Fibroblast of the aortic adventitia (primary cell): ENCODE results near the gene FIGN. TPM values are rescaled to one million over a fixed set of nuclear protein-coding genes. Genes with fewer than 3 reads are reported as not detected.

Experiments used
- DNase-seq: peaks from one replicate; pipeline ENCODE4 v3.0.0-alpha.2; 2010; ENCODE audit warnings: low read depth
- H3K4me3 ChIP-seq: 2 replicates; pipeline ENCODE4 v1.5.1; 2011; ENCODE audit warnings: low read depth, mild to moderate bottlenecking, control low read depth, low read length, moderate library complexity
- total RNA-seq: library from RNA; depleted of rRNA; stranded (reverse); fragments of >200 nt; gene quantifications from 2 replicates; pipeline ENCODE4 v1.2.3, GENCODE V29; 2012; ENCODE audit warnings: low replicate concordance
- TF ChIP-seq, protein P1 (sequence below): IDR thresholded peaks from 2 replicates; pipeline ENCODE4 v1.5.1; 2011; ENCODE audit warnings: mild to moderate bottlenecking, low read length, control low read depth, inconsistent platforms; ENCODE audit not compliant: insufficient read depth

Gene FIGN
- total RNA-seq, 1 donor: 4.1 TPM

GRCh38 chr2:163756588-163756987 is 20.8 kb upstream of the FIGN start:
- TF ChIP-seq, protein P1, sequence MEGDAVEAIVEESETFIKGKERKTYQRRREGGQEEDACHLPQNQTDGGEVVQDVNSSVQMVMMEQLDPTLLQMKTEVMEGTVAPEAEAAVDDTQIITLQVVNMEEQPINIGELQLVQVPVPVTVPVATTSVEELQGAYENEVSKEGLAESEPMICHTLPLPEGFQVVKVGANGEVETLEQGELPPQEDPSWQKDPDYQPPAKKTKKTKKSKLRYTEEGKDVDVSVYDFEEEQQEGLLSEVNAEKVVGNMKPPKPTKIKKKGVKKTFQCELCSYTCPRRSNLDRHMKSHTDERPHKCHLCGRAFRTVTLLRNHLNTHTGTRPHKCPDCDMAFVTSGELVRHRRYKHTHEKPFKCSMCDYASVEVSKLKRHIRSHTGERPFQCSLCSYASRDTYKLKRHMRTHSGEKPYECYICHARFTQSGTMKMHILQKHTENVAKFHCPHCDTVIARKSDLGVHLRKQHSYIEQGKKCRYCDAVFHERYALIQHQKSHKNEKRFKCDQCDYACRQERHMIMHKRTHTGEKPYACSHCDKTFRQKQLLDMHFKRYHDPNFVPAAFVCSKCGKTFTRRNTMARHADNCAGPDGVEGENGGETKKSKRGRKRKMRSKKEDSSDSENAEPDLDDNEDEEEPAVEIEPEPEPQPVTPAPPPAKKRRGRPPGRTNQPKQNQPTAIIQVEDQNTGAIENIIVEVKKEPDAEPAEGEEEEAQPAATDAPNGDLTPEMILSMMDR: no peak
- peak; percentile 19 for DNase-seq
- no peak overlapping the region for H3K4me3 ChIP-seq

- H3K4me3 ChIP-seq: no peak overlapping the region
- no peak for DNase-seq
- TF ChIP-seq, protein P1: no peak
Observed at GRCh38 chr2:163755366-163755765, 19.6 kb upstream of the FIGN start.

GRCh38 chr2:163753726-163754125 is 17.9 kb upstream of the FIGN start:
- TF ChIP-seq, protein P1: no peak
- H3K4me3 ChIP-seq: no peak overlapping the region
- DNase-seq: peak; percentile 40

- no peak overlapping the region for H3K4me3 ChIP-seq
- no peak for DNase-seq
- TF ChIP-seq, protein P1: no peak
Observed at GRCh38 chr2:163752267-163752666, 16.5 kb upstream of the FIGN start.

GRCh38 chr2:163751696-163752095 is 15.9 kb upstream of the FIGN start:
- TF ChIP-seq, protein P1: no peak
- H3K4me3 ChIP-seq: no peak overlapping the region
- no peak for DNase-seq

DNA sequence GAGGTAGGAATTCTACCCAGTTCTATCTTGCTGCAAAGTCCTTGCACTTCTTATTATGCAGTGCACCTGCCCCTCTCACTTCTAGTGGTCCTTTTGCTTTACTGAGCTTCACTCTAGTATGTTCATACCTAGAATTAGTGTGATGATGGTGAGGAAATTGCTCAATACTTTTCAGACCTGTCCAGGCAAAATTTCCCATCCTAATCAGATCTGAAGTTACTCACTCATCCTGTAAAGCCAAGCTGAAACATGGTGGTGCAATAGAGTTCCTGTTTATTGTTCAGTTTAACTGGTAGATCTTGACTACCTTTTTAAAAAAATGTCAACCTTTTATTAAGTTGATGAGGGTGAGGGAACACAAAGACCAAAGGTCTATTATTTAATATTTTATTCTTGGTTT is 12.6 kb upstream of the FIGN start:
- no peak overlapping the region for H3K4me3 ChIP-seq
- DNase-seq: no peak
- TF ChIP-seq, protein P1: no peak

GRCh38 chr2:163741435-163741834 is 5.6 kb upstream of the FIGN start:
- DNase-seq: no peak
- no peak overlapping the region for H3K4me3 ChIP-seq
- TF ChIP-seq, protein P1: no peak
